OCI-LY7 (cell line): Measurements from ENCODE around the gene MYF5.

Experiments used
- CTCF ChIP-seq: fragments of 200-600 bp; sonication (generic); conservative IDR thresholded peaks from 2 replicates; pipeline ENCODE4 v1.5.1; 2014; ENCODE audit warnings: mild to moderate bottlenecking, antibody characterized with exemption, low read length, moderate library complexity, mixed read lengths
- EZH2phosphoT487 ChIP-seq: fragments of 200-600 bp; sonication (generic); IDR thresholded peaks from 2 replicates; pipeline ENCODE4 v1.6.1; 2018; ENCODE audit warnings: low read depth, borderline replicate concordance, mild to moderate bottlenecking, mixed run types, antibody characterized with exemption, low read length, moderate library complexity, mixed read lengths

GRCh38 chr12:80756875-80757274 is 40.2 kb downstream of the MYF5 start:
- TF ChIP-seq CTCF (no peak), EZH2phosphoT487 (no peak)
